Measurements from ENCODE around the gene CACNA1A. TPM values are rescaled to one million over a fixed set of nuclear protein-coding genes. Genes with fewer than 3 reads are reported as not detected.
A peak's percentile ranks its signal among the peaks of the same experiment; 100 is the strongest.
"Not testable (repeated sequence)": the region's sequence is repeated elsewhere in the genome, so short reads cannot be mapped to it uniquely, and the experiment has no call there.

CACNA1A gene
- total RNA-seq, 1 donor from 2014 or later: 190 TPM

DNA sequence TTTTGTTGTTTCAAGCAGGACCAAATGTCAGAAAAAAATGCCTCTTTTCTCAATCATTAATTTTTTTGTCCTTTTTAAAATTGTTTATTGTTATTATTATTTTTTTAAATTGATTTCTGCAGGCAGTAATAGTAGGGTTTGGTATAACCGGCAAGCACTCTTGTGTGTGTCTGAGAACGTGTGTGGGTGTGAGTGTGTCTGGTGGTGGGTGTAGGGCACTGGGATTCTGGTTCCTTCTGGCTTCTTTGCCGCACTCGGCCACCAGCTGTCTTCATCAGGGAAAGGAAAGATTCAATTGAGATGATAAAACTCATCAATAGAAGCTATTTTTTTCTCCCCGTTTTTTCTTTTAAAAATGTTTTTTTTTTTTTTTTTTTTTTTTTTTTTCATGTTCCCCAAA is 299.7 kb downstream of the CACNA1A start:
- H3K4me1 Mint-ChIP-seq (ENCODE audit: low read depth, unreplicated experiment): peaks cover 11% of the 10 kb centered on the region
- H3K36me3 Mint-ChIP-seq (ENCODE audit: unreplicated experiment): no peaks in the 10 kb centered on the region
- TF ChIP-seq, protein P1, sequence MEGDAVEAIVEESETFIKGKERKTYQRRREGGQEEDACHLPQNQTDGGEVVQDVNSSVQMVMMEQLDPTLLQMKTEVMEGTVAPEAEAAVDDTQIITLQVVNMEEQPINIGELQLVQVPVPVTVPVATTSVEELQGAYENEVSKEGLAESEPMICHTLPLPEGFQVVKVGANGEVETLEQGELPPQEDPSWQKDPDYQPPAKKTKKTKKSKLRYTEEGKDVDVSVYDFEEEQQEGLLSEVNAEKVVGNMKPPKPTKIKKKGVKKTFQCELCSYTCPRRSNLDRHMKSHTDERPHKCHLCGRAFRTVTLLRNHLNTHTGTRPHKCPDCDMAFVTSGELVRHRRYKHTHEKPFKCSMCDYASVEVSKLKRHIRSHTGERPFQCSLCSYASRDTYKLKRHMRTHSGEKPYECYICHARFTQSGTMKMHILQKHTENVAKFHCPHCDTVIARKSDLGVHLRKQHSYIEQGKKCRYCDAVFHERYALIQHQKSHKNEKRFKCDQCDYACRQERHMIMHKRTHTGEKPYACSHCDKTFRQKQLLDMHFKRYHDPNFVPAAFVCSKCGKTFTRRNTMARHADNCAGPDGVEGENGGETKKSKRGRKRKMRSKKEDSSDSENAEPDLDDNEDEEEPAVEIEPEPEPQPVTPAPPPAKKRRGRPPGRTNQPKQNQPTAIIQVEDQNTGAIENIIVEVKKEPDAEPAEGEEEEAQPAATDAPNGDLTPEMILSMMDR (IDR thresholded peaks at IDR 0.05; ENCODE audit: partially characterized antibody, unreplicated experiment): no peak
- H3K4me3 Mint-ChIP-seq (ENCODE audit: unreplicated experiment): peak overlapping the region; percentile 43
- peaks cover 4% of the 10 kb centered on the region for H3K27me3 Mint-ChIP-seq (ENCODE audit: unreplicated experiment)
- H3K27ac Mint-ChIP-seq (ENCODE audit: unreplicated experiment): peak overlapping the region; percentile 88
- no peak for DNase-seq
- peaks cover 6% of the 10 kb centered on the region for H3K9me3 Mint-ChIP-seq (ENCODE audit: unreplicated experiment)

DNA sequence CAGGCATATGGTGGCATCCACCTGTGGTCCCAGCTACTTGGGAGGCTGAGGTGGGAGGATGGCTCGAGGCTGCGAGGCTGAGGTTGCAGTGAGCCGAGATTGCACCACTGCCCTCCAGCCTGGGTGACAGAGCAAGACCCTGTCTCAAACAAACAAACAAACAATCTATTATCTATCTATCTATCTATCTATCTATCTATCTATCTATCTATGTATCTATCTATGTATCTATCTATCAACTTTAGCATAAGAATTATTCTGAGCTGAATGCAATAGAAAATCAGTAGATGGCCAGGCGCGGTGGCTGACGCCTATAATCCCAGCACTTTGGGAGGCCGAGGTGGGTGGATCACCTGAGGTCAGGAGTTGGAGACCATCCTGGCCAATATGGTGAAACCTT is 304.2 kb downstream of the CACNA1A start:
- H3K9me3 Mint-ChIP-seq (ENCODE audit: unreplicated experiment); H3K27me3 Mint-ChIP-seq (ENCODE audit: unreplicated experiment); H3K4me3 Mint-ChIP-seq (ENCODE audit: unreplicated experiment); DNase-seq; H3K27ac Mint-ChIP-seq (ENCODE audit: unreplicated experiment); H3K4me1 Mint-ChIP-seq (ENCODE audit: low read depth, unreplicated experiment); H3K36me3 Mint-ChIP-seq (ENCODE audit: unreplicated experiment): not testable (repeated sequence)

DNA sequence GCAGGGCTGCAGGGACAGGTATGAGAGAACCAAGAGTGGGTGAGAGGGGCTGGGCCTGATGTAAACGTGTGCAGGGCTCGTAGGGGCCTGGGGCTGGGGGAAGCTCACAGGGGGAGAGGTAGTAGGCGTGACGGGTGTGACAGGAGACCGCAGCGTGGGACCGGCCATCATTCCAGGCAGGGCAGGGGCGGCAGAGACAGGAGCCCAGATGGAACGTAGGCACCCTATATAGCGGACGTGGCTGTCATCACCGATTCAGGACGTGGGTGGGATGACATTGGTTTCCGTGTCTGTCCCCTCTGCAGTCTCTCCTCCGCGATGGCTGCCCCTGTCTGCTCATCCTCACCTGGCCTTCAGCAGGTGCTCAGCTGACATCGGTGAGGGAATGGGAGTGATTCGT is 307.6 kb downstream of the CACNA1A start:
- H3K4me3 Mint-ChIP-seq (ENCODE audit: unreplicated experiment): no peak overlapping the region
- H3K4me1 Mint-ChIP-seq (ENCODE audit: low read depth, unreplicated experiment): no peaks in the 10 kb centered on the region
- no peaks in the 10 kb centered on the region for H3K36me3 Mint-ChIP-seq (ENCODE audit: unreplicated experiment)
- TF ChIP-seq, protein P1 (IDR thresholded peaks at IDR 0.05; ENCODE audit: partially characterized antibody, unreplicated experiment): no peak
- no peak for DNase-seq
- no peak overlapping the region for H3K27ac Mint-ChIP-seq (ENCODE audit: unreplicated experiment)
- peaks cover 3% of the 10 kb centered on the region for H3K27me3 Mint-ChIP-seq (ENCODE audit: unreplicated experiment)
- H3K9me3 Mint-ChIP-seq (ENCODE audit: unreplicated experiment): no peaks in the 10 kb centered on the region

DNA sequence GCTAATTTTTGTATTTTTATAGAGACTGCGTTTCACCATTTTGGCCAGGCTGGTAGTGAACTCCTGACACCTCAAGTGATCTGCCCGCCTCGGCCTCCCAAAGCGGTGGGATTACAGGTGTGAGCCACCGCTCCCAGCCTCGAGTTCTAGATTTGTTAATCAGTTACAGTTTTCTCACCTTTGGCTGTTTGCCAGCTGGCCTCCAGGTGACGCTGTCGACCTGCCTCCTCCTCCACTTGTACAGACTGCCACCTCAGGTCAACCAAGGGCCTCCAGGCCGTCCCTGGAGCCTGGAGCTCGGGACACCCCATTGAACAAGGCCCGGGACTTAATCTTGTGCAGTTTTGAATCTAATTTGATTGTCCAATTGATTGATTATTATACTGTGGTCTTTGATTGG is 310.6 kb downstream of the CACNA1A start:
- DNase-seq: peak; percentile 67
- H3K27ac Mint-ChIP-seq (ENCODE audit: unreplicated experiment): no peak overlapping the region
- H3K27me3 Mint-ChIP-seq (ENCODE audit: unreplicated experiment): peaks cover 3% of the 10 kb centered on the region
- H3K4me1 Mint-ChIP-seq (ENCODE audit: low read depth, unreplicated experiment): no peaks in the 10 kb centered on the region
- H3K4me3 Mint-ChIP-seq (ENCODE audit: unreplicated experiment): no peak overlapping the region
- TF ChIP-seq, protein P1 (IDR thresholded peaks at IDR 0.05; ENCODE audit: partially characterized antibody, unreplicated experiment): peak; percentile 51
- H3K36me3 Mint-ChIP-seq (ENCODE audit: unreplicated experiment): no peaks in the 10 kb centered on the region
- H3K9me3 Mint-ChIP-seq (ENCODE audit: unreplicated experiment): no peaks in the 10 kb centered on the region

DNA sequence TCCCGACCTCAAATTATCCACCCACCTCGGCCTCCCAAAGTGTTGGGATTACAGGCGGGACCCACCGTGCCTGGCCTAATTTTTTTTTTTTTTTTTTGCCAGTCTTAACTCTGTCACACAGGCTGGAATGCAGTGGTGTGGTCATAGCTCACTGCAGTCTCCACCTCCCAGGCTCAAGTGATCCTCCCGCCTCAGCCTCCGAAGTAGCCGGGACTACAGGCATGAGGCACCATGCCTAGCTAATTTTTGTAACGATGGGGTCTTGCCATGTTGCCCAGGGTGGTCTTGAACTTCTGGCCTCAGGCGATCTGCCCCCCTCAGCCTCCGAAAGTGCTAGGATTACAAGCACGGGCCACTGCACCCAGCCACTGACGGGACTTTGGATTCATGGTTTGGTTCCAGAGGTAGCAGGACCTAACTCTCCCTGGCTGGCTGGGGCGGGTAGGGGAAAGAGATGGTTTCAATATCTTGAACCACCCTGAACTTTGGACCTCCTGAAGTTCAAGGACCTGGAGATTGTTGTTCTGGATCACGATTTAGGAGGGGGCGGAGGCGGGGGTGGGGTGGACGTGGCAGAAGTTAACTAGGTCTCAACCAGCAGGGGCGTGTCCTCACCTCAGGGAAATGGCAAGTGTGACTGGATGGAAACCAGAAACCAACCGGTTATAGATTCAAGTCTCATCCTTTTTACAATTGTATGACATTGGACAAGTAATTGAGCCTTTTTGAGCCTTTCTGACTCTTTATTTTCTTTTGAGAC is 315.3 kb downstream of the CACNA1A start:
- no peak overlapping the region for H3K27ac Mint-ChIP-seq (ENCODE audit: unreplicated experiment)
- no peaks in the 10 kb centered on the region for H3K9me3 Mint-ChIP-seq (ENCODE audit: unreplicated experiment)
- peaks cover 2% of the 10 kb centered on the region for H3K27me3 Mint-ChIP-seq (ENCODE audit: unreplicated experiment)
- H3K4me3 Mint-ChIP-seq (ENCODE audit: unreplicated experiment): no peak overlapping the region
- H3K4me1 Mint-ChIP-seq (ENCODE audit: low read depth, unreplicated experiment): no peaks in the 10 kb centered on the region
- no peaks in the 10 kb centered on the region for H3K36me3 Mint-ChIP-seq (ENCODE audit: unreplicated experiment)
- TF ChIP-seq, protein P1 (IDR thresholded peaks at IDR 0.05; ENCODE audit: partially characterized antibody, unreplicated experiment): no peak
- no peak for DNase-seq
